T-helper 2 cell (primary cell): ENCODE measurements around the gene COL6A2.
"Not testable (repeated sequence)": the region's sequence is repeated elsewhere in the genome, so short reads cannot be mapped to it uniquely, and the experiment has no call there.

ENCODE experiments used
- DNase-seq, 5 experiments: peaks; one replicate each; pipeline versions ENCODE4 v3.0.0 to v3.0.0-alpha.2; 2012 to 2022

COL6A2 gene

DNA sequence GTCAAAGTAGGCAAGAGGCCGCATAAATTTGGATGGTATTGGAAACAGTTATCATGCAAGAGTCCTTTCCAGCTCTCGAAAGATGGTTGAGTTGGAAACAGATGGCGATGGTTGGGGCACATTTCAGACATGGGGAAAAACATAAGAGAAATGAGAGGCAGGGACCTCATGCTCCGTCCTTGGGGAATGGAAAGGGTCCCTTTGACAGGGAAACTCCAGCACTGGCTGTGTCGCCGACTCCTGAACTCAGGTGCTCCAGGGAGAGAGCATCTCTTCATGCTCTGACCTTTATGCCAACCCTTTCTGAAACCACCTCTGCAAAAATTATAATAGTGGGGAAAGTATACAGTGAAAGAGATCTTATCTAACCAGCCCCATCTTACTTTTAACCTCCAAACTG is 36.8 kb upstream of the COL6A2 start:
- DNase-seq: no peak

DNA sequence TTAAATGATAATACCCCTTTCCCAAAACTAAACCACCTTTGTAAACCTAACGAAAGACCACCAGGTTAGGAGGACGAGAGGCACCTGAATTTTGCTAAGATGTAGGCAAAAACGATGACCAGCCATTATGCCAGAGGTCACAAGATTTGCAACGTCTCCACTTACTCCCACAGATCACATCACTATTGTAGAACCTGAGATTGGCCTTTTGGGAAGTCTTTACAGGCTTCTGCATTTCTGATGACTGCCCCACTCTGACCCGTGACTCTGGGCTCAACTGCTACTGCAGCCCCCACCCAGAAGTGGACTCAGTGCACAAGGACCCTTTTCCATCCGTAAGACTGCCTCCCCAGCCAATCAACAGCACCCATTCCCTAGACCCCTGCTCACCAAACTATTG is 36.4 kb upstream of the COL6A2 start:
- no peak for DNase-seq

GRCh38 chr21:46061950-46062349 is 36.0 kb upstream of the COL6A2 start:
- no peak for DNase-seq

DNA sequence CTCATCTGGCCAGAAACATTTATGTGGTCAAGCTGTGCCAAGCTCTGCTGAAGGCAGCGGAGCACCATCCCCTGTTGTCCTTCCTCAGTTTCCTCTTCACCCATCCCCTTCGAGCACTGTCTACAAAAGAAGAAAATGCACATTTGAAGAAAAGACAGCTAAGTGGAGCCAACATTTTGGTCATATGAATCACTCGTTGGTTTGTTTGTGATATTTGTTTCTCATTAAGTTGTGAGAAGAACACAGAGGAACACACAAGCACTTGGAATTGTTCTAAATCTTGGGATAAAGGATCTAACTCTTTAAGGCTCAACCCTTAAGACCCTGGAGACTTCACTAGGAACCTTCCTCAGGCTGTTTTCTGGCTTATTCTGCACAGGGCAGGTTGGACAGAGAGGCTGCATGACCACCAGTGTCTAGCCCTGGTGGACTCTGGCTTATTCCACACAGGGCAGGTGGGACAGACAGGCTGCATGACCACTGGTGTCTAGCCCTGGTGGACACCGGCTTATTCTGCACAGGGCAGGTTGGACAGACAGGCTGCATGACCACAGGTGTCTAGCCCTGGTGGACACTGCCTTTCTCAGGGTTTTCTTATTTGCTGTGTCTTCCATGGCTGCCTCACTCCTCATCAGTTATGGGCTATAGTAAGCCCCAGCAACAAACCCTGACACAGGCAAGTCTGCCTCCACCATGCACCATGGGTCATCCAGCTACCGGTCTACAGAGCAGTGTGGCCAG is 35.3 kb upstream of the COL6A2 start:
- DNase-seq: no peak

- DNase-seq: no peak
Observed at GRCh38 chr21:46063227-46063626, 34.7 kb upstream of the COL6A2 start.

DNA sequence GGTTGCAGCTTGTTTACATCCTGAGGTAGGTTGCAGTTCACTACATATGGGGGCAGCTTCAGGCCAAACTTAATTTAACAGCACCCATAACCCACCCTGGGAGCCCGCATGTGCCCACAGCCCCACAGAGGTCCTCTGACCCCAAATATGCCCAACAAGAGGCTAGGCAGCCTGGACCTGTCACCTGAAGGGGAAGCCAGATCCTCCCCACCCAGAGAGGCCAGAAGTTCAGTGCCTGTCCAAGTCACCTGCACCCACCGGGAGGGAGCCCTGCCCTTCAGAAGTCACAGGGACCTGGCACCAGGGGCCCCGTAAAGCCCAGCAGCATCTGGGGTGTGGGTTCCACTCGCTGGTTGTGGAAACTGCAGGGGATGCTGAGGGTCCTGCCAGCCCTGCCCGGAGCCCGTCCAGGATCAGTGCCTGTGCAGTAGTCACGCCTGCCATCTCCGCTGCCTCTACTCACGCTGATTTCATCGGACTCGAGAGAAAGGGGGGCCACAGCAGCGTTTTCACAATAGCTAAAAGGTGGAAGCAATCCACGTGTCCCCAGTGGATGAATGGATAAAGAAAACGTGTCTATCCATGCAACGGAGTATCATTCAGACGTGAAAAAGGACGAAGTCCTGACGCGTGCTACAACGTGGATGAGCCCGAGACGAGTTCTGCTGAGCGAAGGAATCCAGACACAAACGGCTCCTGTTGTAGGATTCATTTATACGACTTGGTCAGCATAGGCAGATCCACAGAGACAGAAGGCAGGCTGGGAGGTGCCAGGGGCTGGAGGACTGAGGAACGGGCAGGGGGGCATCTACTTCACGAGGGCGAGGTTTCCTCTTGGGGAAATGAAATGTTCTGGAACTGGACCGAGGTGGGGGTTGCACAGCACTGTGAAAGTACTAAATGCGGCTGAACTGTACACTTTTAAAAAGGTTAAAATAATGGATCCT is 33.9 kb upstream of the COL6A2 start:
- no peak for DNase-seq

- no peak for DNase-seq
Observed at GRCh38 chr21:46064870-46065214, 33.1 kb upstream of the COL6A2 start.

DNA sequence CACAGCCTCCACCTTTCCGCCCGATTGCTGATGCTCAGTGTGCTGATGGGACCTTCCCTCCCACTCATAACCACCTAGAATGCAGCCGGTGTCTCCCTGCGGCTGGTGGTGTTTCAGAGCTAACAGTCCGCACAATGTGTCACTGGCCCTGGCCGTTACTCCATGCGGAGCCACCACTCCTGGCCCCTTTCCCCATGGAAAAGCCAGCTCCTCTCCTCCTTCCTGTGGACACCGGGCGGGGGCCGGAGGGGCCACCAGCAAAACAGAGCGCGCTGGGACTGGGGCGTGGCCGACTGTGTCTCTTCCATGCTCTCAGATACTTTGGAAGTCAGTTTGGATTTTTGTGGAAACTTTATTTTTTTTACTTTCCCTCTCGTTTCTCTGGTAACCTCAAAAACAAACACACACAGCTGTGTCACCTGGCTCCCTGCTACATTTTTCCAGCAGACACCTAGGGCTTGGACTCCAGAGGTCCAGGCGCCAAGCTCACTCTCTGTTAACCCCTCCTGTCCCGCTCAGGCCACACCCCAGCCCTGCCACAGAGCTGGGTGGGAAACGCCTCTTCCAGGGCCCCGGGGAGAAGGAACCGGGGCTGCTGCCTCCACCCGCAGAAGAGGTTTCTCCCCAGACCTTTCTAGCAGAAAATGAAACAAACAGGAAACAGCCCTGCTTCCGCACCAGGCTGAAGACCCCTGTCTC is 32.5 kb upstream of the COL6A2 start:
- DNase-seq: no peak

GRCh38 chr21:46065914-46066551 is 31.9 kb upstream of the COL6A2 start:
- DNase-seq: no peak

DNA sequence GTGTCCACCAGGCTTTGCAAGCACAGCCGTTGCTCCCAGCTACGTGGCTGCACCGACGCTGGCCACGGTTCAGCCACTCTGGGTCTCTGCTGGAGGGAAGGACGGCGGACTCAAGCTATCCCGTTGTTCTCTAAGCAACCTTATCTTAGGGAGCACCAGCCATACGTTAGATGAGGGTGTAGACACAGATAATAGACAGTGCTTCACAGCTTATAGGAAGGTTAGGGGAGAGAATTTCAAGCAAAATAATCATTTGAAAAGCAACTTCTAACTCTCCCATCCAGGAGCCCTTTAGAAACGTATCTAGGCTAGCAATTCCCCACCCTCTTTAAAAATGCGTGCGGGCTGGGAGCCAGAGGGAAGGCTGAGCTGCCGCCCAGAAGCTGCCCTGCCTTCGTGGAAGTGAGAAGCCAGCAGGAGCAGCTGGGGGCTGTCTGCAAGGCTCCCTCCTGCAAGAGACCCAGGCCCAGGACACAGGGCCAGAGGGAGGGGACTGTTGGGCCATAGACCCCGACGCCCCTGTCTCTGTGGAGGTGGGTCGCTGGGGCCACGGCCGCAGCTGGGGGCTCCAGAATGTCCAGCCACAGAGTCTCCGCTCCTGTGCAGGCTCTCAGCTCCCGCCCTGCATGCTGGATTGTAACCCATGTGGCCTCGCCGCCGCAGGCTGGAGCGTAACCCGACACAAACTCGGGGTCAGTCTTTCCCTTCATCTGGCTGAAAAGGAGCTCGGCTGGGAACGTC is 31.2 kb upstream of the COL6A2 start:
- no peak for DNase-seq

DNA sequence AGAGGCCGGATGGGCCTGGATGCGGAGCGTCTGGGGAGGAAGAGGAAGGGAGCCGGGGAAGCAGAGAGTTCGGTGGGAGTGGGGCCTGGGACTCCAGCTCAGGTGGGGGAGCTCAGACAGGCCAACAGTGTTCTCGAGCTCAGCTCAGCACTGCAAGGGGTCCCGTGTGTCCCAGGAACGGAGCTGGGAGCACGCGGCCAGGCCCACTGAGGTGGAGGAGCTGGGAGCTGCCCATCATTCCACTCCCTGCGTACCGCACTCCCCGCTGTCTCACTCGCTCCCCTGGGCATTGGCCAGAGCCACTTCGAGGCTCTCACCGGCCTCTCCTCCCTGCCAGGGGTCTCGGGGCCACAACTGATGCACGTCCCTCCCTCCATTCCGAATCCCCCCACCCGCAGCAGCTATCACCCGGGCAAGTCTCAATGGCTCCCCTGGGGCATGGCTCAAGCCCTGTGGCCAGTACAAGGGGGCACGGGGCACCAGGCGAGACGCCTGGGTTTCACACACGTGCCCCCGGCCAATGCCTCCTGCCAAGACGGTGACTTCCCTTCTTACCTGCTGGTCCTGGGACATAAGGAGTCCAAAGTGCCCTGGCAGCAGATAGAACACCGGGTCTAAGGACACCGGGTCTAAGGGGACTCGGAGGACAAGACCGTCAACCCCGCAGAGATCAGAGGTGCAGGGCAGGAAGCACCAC is 30.3 kb upstream of the COL6A2 start:
- no peak for DNase-seq

DNA sequence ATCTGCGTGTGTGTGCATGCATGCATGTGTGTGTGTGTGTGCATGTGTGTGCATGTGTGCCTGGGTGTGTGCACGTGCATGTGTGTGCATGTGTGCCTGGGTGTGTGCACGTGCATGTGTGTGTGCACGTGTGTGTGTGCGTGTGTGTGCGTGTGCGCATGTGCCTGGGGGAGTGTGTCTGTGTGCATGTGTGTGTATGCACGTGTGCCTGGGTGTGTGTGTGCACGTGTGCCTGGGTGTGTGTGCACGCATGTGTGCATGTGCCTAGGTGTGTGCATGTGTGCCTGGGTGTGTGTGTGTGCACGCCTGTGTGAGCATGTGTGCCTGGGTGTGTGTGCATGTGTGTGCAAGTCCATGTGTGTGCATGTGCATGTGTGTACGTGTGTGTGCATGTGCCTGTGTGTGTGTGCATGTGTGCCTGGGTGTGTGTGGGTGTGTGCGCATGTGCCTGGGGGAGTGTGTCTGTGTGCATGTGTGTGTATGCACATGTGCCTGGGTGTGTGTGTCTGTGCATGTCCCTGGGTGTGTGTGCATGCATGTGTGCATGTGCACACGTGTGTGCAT is 29.3 kb upstream of the COL6A2 start:
- DNase-seq: no peak

GRCh38 chr21:46069166-46069565 is 28.7 kb upstream of the COL6A2 start:
- no peak for DNase-seq

GRCh38 chr21:46069719-46070279 is 28.1 kb upstream of the COL6A2 start:
- no peak for DNase-seq

- DNase-seq: no peak
Observed at GRCh38 chr21:46071082-46071481, 26.8 kb upstream of the COL6A2 start.

DNA sequence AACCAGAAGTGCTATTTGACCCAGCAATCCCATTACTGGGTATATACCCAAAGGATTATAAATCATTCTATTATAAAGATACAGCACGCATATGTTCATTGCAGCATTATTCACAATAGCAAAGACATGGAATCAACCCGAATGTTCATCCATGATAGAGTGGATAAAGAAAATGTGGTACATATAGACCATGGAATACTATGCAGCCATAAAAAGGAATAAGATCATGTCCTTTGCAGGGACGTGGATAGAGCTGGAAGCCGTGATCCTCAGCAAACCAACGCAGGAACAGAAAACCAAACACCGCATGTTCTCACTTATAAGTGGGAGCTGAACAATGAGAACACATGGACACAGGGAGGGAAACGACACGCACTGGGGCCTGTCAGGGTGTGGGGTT is 21.2 kb upstream of the COL6A2 start:
- DNase-seq: not testable (repeated sequence)

- no peak for DNase-seq
Observed at GRCh38 chr21:46077674-46078101, 20.2 kb upstream of the COL6A2 start.

GRCh38 chr21:46078322-46078977 is 19.5 kb upstream of the COL6A2 start:
- DNase-seq: no peak

- DNase-seq: no peak
Observed at GRCh38 chr21:46078978-46079351, 18.9 kb upstream of the COL6A2 start.
